NCI-H748 (cell line): Measurements from ENCODE around the gene MPPE1.
"Not testable (repeated sequence)": the region's sequence is repeated elsewhere in the genome, so short reads cannot be mapped to it uniquely, and the experiment has no call there.

ENCODE experiments used
- DNase-seq: peaks from one replicate; lab custom pipeline; 2025; ENCODE audit not compliant: unreplicated experiment; lab: John Stamatoyannopoulos, UW

The MPPE1 gene

DNA sequence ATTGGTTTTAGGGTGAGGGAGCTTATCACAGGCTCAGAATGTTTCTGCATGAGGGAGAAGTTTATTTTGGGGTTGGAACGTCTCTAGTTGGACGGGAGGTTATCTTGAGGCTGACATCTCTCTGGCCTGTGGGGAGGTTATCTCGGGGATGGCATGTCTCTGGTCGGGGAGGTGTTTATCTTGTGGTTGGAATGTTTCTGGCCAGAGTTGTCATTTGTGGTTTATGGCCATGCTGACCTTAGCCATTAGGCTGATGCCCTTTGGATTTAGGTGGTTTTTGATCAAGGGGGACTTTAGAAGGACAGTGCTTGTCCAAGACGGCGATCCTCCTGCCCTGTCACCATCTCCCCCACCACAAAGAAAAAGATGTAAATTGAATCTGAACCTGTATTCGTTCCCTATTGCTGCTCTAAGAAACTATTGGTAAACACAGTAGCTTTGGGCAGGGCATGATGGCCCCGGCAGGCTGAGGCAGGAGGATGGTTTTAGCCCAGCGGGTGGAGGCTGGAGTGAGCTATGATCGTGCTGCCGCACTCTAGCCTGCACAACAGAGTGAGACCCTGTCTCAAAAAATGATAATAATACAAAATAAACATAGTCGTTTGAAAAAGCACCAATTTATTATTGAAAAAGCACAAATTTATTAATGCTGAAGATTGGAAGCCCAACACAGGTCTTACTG lies 17.8 kb upstream of the MPPE1 start:
- no peak for DNase-seq

DNA sequence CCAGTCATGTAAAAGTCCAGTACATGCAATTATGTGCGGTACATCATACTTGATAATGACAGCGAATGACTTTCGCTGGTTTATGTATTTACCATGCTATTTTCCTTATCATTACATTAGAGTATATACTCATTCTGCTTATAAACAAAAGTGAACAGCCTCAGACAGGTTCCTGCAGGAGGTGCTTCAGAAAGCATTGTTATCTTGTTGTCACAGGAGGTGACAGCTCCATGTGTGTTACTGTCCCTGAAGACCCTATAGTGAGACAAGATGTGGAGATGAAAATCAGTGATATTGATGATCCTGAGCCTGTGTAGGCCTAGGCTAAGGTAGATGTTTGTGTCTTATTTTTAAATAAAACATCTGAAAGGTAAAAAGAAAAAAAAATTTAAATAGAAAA lies 15.3 kb upstream of the MPPE1 start:
- peak; percentile 23 for DNase-seq

DNA sequence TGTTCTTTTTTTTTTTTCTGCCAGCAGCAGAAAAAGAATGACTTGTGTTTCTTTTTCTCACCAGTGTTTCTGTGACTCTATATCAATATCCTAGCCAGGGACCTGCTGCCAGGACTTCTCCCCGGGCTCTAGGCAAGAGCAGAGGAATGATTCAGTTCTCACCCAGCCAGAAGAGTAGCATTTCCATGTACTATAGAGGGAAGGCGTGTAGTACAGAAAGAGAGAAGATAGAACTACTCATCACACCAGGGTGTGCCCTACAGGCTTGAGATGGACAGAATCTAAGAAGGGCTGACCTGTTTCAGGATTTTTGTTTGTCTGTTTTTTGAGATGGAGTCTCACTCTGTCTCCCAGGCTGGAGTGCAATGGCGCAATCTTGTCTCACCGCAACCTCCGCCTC lies 11.4 kb upstream of the MPPE1 start:
- not testable (repeated sequence) for DNase-seq

DNA sequence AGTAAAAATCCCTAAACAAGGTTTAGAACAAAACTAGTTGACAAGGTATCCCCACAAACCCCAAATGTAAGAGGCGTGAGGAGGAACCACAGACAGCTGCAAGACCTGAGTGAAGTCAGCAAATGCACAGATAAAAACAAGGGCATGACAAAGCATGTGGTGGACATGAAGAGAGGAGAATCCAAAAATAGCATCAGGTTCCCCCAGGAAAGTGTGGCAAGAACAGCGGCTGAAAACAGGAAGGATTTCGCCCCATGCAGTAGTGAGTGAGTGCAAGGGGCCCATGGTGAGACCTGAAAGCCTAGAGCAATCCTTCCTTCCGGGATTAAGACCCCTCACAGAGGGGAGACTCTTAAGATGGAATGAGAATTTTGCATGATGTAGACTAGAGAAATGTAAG lies 8.8 kb upstream of the MPPE1 start:
- DNase-seq, result not testable (repeated sequence)

DNA sequence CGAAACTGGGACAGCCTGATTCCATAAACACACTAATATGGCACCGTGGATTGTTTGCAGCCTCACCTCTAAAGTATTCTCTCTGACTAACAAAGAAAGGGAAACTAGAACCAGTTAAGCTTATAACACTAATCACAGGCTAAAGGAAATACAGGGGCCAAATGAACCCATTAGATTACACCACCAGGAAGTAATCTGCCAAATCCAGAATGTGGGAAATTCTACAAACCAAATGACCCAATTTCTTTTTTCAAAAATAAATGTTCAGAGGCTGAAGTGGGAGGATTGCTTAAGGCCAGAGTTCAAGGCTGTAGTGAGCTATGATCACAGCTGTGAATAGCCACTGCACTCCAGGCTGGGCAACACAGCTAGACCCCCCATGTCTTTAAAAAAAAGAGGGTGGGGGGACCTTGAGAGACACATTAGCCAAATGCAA lies 1.5 kb upstream of the MPPE1 start:
- DNase-seq, result no peak

DNA sequence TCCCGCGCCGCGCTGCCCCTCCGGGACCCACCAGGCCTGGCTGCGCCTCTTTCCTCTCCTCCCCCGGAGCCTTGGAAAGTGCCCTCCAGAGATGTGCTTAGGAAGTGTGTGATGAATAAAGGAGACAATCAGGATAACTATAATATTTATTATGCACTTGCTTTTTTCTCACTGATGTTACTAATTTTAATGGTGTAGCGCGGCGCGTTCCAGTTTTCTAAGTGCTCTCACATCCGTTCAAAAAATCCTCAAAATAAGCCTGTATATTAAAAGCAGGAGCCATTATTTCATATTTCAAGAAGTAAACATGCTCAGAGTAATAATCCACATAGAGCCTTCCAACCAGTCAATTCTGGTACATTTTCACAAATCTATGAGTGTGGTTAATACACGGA lies 941 bp upstream of the MPPE1 start:
- no peak for DNase-seq

DNA sequence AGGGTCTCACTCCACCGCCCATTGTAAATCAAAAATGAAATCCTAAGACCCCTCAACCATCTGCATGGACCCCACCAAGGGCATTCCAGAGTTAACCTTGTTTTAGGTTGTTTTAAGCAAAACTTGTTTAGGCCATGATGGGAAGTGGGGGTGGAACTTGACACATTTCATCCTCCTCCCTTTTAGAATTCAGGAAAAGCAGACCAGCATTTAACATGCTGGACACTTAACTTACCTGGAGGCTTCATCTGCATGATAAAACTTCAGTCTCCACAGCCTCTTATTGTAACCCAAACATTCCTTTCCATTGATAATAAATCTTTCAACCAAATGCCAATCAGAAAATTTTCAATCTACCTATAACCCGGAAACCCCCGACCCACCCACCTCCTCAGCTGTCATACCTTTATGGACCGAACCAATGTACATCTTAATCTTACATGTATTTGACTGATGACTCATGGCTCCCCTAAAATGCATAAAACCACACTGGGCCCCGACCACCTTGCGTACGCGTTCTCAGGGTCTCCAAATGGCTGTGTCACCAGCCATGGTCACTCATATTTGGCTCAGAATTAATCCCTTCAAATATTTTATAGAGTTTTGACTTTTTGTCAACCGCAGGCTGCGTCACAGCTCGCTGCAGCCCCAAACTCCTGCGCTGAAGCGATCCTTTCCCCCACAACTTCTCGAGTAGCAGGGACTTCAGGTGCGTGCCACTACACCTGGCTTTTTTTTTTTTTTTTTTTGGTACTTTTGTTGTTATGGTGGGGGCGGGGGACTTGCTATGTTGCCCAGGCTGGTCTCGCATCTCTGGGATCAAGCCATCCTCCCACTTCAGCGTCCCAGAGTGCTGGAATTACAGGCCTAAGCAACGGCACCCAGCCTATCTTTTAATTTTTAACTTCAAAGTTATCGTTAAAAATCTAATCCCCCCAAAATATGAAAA lies 917 bp downstream of the MPPE1 start:
- no peak for DNase-seq

DNA sequence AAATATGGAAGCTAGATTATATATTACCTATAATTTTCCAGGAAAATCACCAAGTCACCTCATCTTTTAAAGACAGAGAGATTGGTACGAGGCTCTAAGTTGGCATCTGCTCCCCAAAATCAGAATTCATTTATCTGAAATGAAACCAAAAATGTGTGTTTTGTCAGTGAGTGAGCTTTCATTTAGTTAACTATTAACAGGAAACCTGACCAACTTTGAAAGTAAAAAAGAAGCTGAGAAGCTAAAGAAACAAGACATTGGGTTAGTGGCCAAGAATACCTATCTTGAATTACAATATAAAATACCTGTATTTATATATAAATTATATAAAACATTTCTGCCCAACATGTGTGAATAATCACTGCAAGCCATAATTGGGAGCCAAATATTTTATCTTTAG lies 1.9 kb downstream of the MPPE1 start:
- DNase-seq, result no peak

DNA sequence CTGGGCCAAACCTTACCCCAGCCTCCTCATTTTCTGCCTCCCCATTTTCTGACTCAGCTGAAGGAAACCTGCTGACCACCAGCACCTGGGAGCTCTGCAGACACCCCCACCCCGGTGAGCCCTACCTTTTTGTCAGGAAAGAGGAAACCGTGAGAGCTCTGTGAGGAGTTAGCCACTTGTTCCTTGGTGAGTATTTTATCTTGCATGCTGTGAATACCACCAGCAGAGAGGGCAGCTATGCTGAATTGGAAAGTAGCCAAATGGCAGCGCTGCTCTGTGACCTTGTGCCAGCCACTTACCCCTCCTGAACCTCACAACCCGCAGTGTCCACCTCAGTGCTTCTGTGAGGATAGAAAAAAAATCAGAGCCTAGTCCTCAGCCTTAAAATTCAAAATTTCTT lies 2.5 kb downstream of the MPPE1 start:
- DNase-seq, result no peak

DNA sequence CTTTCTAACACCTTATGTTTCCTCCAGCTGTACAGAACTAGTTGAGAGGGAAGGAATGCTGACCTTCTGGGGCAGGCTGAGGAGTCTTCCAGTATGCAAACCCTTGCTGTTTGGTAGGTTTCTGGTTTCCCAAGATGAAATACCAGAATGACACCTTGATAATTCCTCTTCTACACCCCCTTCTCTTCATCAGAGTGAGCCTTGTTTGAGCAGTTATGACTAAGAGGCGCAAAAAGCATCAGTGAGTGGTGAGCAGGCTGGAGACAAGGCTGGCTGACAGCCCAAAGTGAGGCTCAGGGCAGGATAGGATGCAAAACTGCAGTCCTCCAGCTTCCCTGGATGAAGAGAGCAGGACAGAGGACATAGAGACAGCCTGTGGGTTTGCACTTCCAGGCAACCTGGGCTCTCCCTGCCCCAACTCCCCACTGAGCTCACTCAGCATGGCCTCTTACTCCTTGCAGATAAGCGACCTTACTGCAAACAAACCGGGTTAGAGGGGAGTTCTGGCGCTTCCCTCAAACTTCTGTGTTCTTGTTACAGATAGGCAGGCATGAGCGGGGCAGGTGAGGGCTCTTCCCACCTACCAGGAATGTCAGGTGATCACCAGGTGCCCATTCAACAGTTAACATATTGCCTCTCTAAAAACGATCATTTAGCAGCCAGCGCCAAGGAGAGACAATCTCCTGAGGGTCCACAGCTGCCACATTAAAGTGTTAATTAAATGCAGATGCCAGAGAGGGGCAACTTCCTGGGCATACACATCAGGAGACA lies 5.4 kb downstream of the MPPE1 start:
- DNase-seq, result no peak

DNA sequence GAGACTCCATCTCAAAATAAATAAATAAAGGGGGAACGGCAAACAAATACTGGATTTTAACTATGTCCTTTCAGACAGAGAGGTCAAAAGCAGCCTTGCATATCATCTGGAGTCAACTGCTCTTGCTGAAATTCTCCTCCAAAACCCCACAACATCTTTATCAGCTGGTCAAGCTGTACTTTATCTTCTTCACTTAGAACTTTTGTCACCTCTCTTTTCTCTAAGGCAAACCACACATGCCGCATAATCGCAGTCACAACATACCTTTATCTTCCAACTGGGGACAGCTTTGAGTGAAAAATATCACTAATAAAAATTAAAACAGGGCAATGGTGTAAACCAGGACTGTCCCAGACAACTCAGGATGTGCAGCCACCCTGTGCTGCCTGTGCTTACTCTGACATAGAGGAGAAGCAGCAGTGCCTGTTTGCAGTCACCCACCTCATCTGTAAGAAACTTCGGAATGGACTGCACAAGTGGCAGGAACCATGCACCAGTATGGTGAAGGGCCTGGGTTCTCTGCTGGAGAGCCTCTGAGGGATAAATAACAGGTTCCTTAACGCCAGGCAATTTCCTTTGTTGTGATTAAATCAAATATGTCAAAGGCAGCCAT lies 6.2 kb downstream of the MPPE1 start:
- DNase-seq, result no peak

DNA sequence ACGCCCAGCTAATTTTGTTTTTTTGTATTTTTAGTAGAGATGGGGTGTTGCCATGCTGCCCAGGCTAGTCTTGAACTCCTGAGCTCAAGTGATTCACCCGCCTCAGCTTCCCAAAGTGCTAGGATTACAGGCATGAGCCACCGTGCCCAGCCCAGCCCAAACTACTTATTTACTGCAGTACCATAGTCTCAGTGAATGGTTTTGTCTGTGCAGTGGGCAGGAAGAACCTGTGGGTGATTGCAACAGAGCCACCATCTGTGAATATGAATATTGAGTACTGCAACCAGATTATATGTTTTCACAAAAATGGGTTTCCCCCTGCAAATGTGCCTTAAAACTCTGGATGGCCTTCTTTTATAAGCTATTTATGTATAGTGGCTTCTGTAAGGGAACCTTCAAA lies 9.1 kb downstream of the MPPE1 start:
- no peak for DNase-seq

DNA sequence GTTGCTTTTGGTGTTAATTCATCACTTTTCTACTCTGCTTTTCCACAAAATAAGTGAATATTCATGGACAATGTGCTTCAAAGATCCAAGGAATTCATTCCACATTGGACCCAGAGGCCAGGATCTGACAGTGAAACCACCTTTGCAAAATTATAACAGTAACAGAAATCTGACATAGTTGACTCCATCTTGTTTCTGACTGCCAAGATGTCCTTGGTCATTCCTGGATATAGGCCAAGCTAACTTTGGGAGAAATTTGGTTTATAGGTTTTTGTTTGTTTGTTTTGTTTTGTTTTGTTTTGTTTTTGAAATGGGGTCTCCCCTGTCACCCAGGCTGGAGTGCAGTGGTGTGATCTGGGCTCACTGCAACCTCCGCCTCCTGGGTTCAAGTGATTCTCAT lies 10.3 kb downstream of the MPPE1 start:
- no peak for DNase-seq

DNA sequence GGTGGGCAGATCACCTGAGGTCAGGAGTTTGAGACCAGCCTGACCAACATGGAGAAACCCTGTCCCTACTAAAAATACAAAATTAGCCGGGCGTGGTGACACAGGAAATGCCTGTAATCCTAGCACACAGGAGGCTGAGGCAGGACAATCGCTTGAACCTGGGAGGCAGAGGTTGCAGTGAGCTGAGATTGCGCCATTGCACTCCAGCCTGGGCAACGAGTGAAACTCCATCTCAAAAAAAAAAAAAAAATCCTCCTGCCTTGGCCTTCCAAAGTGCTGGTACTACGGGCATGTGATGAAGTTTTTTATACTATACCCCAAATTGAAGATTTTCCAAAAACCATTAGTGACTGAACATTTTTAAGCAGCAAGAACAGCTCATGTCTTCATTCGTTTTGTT lies 15.7 kb downstream of the MPPE1 start:
- DNase-seq, result not testable (repeated sequence)

DNA sequence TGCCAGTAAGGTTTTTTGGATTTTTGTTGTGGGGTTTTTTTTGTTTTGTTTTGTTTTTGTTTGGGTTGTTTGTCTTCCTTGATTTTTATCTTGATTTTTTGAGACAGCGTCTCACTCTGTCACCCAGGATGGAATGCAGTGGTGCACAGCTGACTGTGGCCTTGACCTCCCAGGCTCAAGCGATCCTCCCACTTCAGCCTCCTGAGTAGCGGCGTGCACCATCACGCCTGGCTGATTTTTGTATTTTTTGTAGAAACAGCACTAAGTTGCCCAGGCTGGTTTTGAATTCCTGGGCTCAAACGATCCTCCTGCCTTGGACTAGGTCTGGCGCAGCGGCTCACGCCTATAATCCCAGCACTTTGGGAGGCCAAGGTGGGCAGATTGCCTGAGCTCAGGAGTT lies 16.4 kb downstream of the MPPE1 start:
- no peak for DNase-seq

DNA sequence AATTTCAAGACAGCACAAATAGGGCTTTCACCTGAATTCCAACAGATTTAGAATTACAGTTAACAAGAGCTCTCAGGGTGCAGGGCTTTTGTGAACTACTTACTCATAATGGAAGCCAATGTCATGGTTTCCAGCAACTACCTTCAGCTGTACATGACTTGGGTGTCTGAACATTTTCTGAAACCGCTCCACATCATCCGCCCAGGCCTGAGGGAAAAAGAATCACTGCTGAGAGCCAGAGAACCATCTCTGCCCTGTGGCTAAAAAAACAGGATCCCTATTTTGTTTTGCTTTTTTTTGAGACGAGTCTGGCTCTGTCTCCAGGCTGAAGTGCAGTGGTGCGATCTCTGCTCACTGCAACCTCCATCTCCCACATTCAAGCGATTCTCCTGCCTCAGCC lies 18.8 kb downstream of the MPPE1 start:
- DNase-seq, result no peak

DNA sequence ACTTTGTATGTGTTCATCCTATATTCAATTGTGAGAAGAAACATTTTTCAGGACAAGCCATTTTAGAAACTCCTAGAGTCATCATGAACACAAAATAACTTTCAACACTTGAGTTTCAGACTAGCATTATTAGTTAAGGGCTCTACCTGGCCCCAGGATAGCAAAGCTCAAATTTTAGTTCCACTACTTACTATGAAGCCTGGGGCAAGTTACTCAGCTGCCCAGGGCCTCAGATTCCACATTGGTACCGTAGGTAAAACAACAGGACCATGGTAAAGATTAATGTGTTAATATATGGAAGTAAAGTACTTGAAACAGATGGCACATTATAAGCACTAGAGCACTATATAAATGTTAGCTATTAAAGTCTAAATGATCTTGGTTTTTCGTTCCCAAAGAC lies 19.4 kb downstream of the MPPE1 start:
- DNase-seq, result no peak

DNA sequence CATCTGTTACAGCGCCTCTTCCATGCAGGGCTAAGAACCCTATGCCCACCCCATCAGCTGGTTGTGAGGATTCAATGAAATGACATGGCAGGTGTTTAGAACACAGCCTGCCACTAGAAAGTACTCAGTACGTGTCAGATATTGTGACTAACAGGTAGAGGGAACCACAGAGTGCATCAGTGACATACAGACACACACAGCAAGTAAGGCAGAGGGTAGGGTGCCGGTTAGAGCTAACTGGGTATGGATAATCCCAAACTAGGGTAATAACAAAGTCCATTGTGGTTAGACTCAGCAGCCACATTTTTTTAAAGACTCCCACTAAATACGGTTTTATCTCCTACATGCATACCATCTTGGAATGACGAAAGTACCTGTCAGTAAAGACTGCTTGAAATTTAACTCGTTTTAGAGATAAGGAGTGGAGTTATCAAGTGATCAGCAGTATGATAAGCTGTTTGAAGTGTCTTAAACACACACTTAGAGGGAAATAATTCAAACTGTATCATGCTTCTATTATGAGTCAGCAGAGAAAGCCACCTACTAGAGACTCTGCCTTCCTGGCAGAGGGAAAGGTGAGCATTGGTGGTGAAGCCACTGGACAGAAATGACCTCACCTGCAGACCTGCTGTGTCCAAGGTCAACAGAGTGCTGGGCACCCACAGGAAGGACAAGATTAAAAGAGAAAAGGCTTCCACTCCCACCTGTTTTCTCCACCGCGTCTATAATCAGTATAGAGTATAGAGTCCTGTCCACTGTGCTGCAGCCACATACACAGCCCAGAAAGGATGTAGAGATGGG lies 20.6 kb downstream of the MPPE1 start:
- DNase-seq, result no peak

DNA sequence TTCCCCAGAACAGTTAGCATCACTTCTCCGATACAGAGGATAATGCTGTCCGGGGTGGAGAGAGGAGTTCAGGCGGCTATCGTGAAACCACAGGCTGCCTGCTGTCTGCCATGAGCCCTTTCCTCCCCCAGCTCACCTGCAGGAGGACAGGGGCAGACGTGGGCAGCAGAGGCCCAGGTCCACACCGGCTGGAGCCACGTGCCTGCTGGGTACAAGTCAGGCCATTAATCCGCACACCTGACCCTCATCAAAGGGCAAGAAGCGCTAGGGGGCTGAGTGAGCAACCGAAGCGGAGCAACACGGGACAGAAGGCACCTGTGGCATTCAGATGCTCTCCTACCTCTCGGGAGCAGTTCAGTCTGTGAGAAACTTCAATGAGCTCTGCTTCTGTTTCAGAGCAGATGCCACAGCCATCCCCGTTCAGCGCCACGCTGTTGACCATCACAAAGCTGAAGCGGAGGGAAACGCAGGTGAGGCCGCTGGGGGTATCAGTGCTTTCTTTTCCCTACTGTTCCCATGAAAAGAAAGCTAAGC lies 21.5 kb downstream of the MPPE1 start:
- no peak for DNase-seq

DNA sequence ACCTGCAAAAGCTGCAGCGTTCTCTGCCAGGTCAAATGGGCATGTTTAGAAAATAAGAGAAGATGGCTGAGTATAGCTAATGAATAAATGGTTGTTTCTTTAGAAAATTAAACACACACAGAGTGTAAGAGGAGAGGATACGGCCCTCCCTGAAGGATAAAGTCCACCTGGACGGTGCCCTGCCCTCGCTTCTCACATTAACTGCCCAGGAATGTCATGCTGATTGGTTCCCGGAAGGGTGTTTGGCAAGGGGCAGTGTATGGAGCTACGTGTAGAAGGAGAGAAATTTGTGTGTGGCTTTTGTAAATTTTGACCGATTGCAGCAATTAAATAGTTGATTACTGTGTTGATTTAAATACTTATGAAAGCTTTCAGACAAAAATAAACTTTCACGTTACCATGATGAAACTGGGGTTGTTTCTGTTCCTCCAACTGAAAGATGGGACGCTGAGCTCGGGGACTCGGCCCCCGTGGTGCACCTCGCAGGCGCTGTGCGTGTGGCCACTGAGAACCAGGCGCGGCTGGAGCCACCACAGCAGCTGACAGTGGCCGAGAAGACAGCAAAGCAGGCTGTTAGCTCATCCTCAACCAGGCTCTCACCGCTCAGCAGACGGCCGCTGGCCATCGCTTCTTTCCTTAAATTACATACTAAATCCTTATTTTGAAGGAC lies 22.7 kb downstream of the MPPE1 start:
- DNase-seq, result no peak
